H9 (cell line): ENCODE measurements around the gene SYNE4. TPM values are rescaled to one million over a fixed set of nuclear protein-coding genes. Genes with fewer than 3 reads are reported as not detected.

Source experiments
- DNase-seq: peaks from one replicate; pipeline ENCODE4 v3.0.0-alpha.2; 2017
- H2AFZ ChIP-seq: one replicate; pipeline ENCODE4 v1.6.1; 2013; ENCODE audit warnings: mild to moderate bottlenecking, low read length, control low read depth, moderate library complexity
- H2AK5ac ChIP-seq: 2 replicates; pipeline ENCODE4 v1.6.1; 2013; ENCODE audit warnings: low read length, control low read depth, mixed read lengths; ENCODE audit not compliant: insufficient read length
- H2BK120ac ChIP-seq: one replicate; pipeline ENCODE4 v1.6.1; 2013; ENCODE audit warnings: low read depth, mild to moderate bottlenecking, low read length, control low read depth, inconsistent platforms; ENCODE audit not compliant: poor library complexity, severe bottlenecking
- H2BK12ac ChIP-seq: 2 replicates; pipeline ENCODE4 v1.6.1; 2013; ENCODE audit warnings: low read length, control low read depth, mixed read lengths, low read depth; ENCODE audit not compliant: insufficient read length
- H2BK15ac ChIP-seq: 2 replicates; pipeline ENCODE4 v1.6.1; 2013; ENCODE audit warnings: low read depth, low read length, control low read depth
- H2BK20ac ChIP-seq: one replicate; pipeline ENCODE4 v1.6.1; 2013; ENCODE audit warnings: low read depth, mild to moderate bottlenecking, low read length, control low read depth, inconsistent platforms; ENCODE audit not compliant: poor library complexity, severe bottlenecking
- H2BK5ac ChIP-seq: 2 replicates; pipeline ENCODE4 v1.6.1; 2013; ENCODE audit warnings: low read length, control low read depth, mixed read lengths; ENCODE audit not compliant: insufficient read length
- H3K14ac ChIP-seq: 2 replicates; pipeline ENCODE4 v1.6.1; 2013; ENCODE audit warnings: low read length, control low read depth; ENCODE audit not compliant: insufficient read depth
- H3K18ac ChIP-seq: 2 replicates; pipeline ENCODE4 v1.6.1; 2013; ENCODE audit warnings: low read depth, mild to moderate bottlenecking, mixed read lengths, low read length, control low read depth; ENCODE audit not compliant: insufficient read length
- H3K23ac ChIP-seq: 2 replicates; pipeline ENCODE4 v1.6.1; 2013; ENCODE audit warnings: low read length, control low read depth, mixed read lengths, low read depth; ENCODE audit not compliant: insufficient read length
- H3K23me2 ChIP-seq: 2 replicates; pipeline ENCODE4 v1.6.1; 2013; ENCODE audit warnings: low read depth, mild to moderate bottlenecking, mixed read lengths, low read length, control low read depth; ENCODE audit not compliant: insufficient read length, poor library complexity, severe bottlenecking
- H3K27ac ChIP-seq: 2 replicates; pipeline ENCODE4 v1.5.1; 2013; ENCODE audit warnings: low read length, control low read depth, mixed read lengths, low read depth; ENCODE audit not compliant: insufficient read length
- H3K27me3 ChIP-seq: 2 replicates; pipeline ENCODE4 v1.6.1; 2013; ENCODE audit warnings: low read length, control low read depth, inconsistent platforms; ENCODE audit not compliant: insufficient read depth
- H3K4ac ChIP-seq: 2 replicates; pipeline ENCODE4 v1.6.1; 2013; ENCODE audit warnings: low read depth, mild to moderate bottlenecking, control low read depth, inconsistent platforms, low read length, moderate library complexity
- H3K4me1 ChIP-seq: 2 replicates; pipeline ENCODE4 v1.6.1; 2013; ENCODE audit warnings: low read length, control low read depth, inconsistent platforms; ENCODE audit not compliant: insufficient read depth
- H3K4me2 ChIP-seq: 2 replicates; pipeline ENCODE4 v1.6.1; 2013; ENCODE audit warnings: low read length, control low read depth, mixed read lengths; ENCODE audit not compliant: insufficient read length, insufficient read depth
- H3K56ac ChIP-seq: 2 replicates; pipeline ENCODE4 v1.6.1; 2013; ENCODE audit warnings: low read depth, mild to moderate bottlenecking, mixed read lengths, low read length, control low read depth; ENCODE audit not compliant: insufficient read length
- H3K79me1 ChIP-seq: 2 replicates; pipeline ENCODE4 v1.6.1; 2013; ENCODE audit warnings: low read depth, mild to moderate bottlenecking, moderate library complexity, low read length, control low read depth, inconsistent platforms; ENCODE audit not compliant: insufficient read depth, poor library complexity, severe bottlenecking
- H3K79me2 ChIP-seq: 2 replicates; pipeline ENCODE4 v1.6.1; 2013; ENCODE audit warnings: low read length, control low read depth, inconsistent platforms; ENCODE audit not compliant: insufficient read depth
- H3K9ac ChIP-seq: 2 replicates; pipeline ENCODE4 v1.6.1; 2013; ENCODE audit warnings: low read length, control low read depth, mixed read lengths; ENCODE audit not compliant: insufficient read length; ENCODE audit errors: extremely low read depth
- H3K9me3 ChIP-seq: one replicate; pipeline ENCODE4 v1.6.1; 2013; ENCODE audit warnings: low read depth, low read length, inconsistent platforms; ENCODE audit not compliant: control insufficient read depth
- H3T11ph ChIP-seq: one replicate; pipeline ENCODE4 v1.6.1; 2013; ENCODE audit warnings: mild to moderate bottlenecking, low read length, control low read depth, inconsistent platforms
- H4K20me1 ChIP-seq: one replicate; pipeline ENCODE4 v1.6.1; 2013; ENCODE audit not compliant: control insufficient read depth, insufficient read length, insufficient read depth
- H4K5ac ChIP-seq: 2 replicates; pipeline ENCODE4 v1.6.1; 2013; ENCODE audit warnings: low read depth, mild to moderate bottlenecking, mixed read lengths, low read length, control low read depth; ENCODE audit not compliant: insufficient read length
- H4K8ac ChIP-seq: replicated peaks from 2 replicates; pipeline ENCODE4 v1.6.1; 2013; ENCODE audit warnings: low read length, control low read depth, mixed read lengths, low read depth; ENCODE audit not compliant: insufficient read length
- H4K91ac ChIP-seq: 2 replicates; pipeline ENCODE4 v1.6.1; 2013; ENCODE audit warnings: low read depth, mild to moderate bottlenecking, moderate library complexity, mixed read lengths, low read length, control low read depth; ENCODE audit not compliant: insufficient read length
- H3K27ac Mint-ChIP-seq, 3 experiments: 2 replicates in 2 of 3; 3 replicates in 1 of 3; pipeline ENCODE4 v1.8.0; 2020 to 2021; ENCODE audit warnings: mixed read lengths in 3 of 3, mild to moderate bottlenecking in 1 of 3, moderate library complexity in 1 of 3
- H3K27me3 Mint-ChIP-seq: 2 replicates; pipeline ENCODE4 v1.8.0; 2021; ENCODE audit warnings: low read depth, mild to moderate bottlenecking, moderate library complexity, mixed read lengths
- H3K36me3 Mint-ChIP-seq, 3 experiments: 2 replicates in 2 of 3; 3 replicates in 1 of 3; pipeline ENCODE4 v1.8.0; 2020 to 2021; ENCODE audit warnings: low read depth in 3 of 3, mixed read lengths in 3 of 3; ENCODE audit not compliant: insufficient read depth in 1 of 3
- H3K4me1 Mint-ChIP-seq, 2 experiments: 2 replicates each; pipeline ENCODE4 v1.8.0; 2020; ENCODE audit warnings: mixed read lengths in 2 of 2
- H3K4me3 Mint-ChIP-seq, 2 experiments: 2 replicates in 1 of 2; 3 replicates in 1 of 2; pipeline ENCODE4 v1.8.0; 2020 to 2021; ENCODE audit warnings: mild to moderate bottlenecking in 2 of 2, mixed read lengths in 2 of 2, moderate library complexity in 1 of 2
- H3K9me3 Mint-ChIP-seq, 2 experiments: 2 replicates in 1 of 2; 3 replicates in 1 of 2; pipeline ENCODE4 v1.8.0; 2020; ENCODE audit warnings: mild to moderate bottlenecking in 2 of 2, mixed read lengths in 2 of 2, moderate library complexity in 1 of 2
- WGBS: extraction: QIAGEN DNeasy Blood & Tissue Kit; methylation state at CpG from one replicate; pipeline ENCODE4 v1.1.7; 2013; ENCODE audit warnings: missing lambda C conversion rate, low lambda C conversion rate, mixed read lengths; ENCODE audit not compliant: insufficient read length; ENCODE audit errors: extremely low coverage; 5-methylcytosine and 5-hydroxymethylcytosine counted together
- total RNA-seq: library from RNA; stranded (reverse); gene quantifications from 2 replicates; pipeline ENCODE4 v1.2.1, GENCODE V29; 2021
- TF ChIP-seq, protein P1 (sequence below): fragments of 200-600 bp; sonication (generic); conservative IDR thresholded peaks from 3 replicates; pipeline ENCODE4 v1.8.0; 2021; ENCODE audit warnings: antibody characterized with exemption, mild to moderate bottlenecking

SYNE4 gene
- total RNA-seq, 1 experiment from 2014 or later = 19.2 TPM

DNA sequence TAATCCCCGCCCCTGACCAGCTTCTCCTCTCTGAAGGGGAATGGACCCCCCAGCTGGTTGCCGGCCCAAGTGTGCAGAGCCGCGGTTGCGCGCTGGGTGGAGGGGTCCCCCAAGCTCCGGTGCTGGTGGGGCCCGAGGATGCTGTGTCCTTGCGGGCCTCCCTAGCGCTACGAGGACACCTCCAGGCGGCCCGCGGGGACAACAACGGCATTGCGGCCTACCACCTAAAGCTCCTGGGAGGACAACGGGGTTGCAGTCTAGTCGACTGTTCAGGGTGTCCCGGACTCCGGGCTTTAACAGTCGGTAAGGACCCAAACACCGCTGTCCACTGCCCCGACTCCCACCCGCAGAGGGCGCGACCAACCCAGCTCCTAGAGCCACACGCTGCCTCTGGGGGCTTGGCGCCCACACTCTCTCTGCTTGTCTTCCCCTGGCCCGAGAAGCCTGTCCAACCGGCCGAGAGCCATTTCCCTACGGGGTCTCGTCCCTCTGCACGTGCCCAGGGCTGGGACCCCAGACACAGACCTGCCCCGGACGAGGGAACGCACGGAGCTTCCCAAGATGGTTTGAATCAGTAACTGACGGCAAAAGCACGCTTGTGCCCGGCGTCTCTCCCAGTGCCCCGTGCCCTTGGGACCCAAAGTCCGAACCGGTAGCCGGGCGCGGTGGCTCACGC lies 14.6 kb downstream of the SYNE4 start:
- no peak overlapping the region for H3K27ac ChIP-seq
- H3K23me2 ChIP-seq = peaks cover 6% of the 10 kb centered on the region
- H2BK12ac ChIP-seq = no peak overlapping the region
- no peak overlapping the region for H3K9ac ChIP-seq
- H2BK15ac ChIP-seq = no peak overlapping the region
- H4K91ac ChIP-seq = no peak overlapping the region
- DNase-seq = peak; percentile 71
- no peak overlapping the region for H3K23ac ChIP-seq
- H3K79me2 ChIP-seq = no peaks in the 10 kb centered on the region
- Mint-ChIP-seq H3K27me3 (peaks cover 16% of the 10 kb centered on the region), H3K9me3 (no peaks in the 10 kb centered on the region; a peak in 1 of 5 replicates), H3K4me1 (peaks cover 15 to 19% of the 10 kb centered on the region in 2 experiments), H3K36me3 (peaks cover 5 to 9% (median 5%) of the 10 kb centered on the region in 3 experiments), H3K27ac (0 out of 7 replicates have a peak overlapping the region, but pooled peaks of 1 of the 3 experiments have one; percentile 51), H3K4me3 (peak overlapping the region; percentile 25 to 69; a peak in 4 of 5 replicates)
- H3K79me1 ChIP-seq = no peaks in the 10 kb centered on the region
- no peak overlapping the region for H2BK5ac ChIP-seq
- H2AFZ ChIP-seq = no peak overlapping the region
- H4K8ac ChIP-seq = no peak overlapping the region
- H2AK5ac ChIP-seq = no peak overlapping the region
- no peak overlapping the region for H3K18ac ChIP-seq
- H3T11ph ChIP-seq = no peak overlapping the region
- no peak overlapping the region for H3K4ac ChIP-seq
- no peaks in the 10 kb centered on the region for H3K27me3 ChIP-seq
- no peak overlapping the region; the same call in 1 of the 2 replicates for H3K14ac ChIP-seq
- H3K4me1 ChIP-seq = no peaks in the 10 kb centered on the region
- H4K5ac ChIP-seq = no peak overlapping the region
- H2BK20ac ChIP-seq = no peak overlapping the region
- no peak overlapping the region for H3K56ac ChIP-seq
- no peak overlapping the region for H2BK120ac ChIP-seq
- TF ChIP-seq, protein P1, sequence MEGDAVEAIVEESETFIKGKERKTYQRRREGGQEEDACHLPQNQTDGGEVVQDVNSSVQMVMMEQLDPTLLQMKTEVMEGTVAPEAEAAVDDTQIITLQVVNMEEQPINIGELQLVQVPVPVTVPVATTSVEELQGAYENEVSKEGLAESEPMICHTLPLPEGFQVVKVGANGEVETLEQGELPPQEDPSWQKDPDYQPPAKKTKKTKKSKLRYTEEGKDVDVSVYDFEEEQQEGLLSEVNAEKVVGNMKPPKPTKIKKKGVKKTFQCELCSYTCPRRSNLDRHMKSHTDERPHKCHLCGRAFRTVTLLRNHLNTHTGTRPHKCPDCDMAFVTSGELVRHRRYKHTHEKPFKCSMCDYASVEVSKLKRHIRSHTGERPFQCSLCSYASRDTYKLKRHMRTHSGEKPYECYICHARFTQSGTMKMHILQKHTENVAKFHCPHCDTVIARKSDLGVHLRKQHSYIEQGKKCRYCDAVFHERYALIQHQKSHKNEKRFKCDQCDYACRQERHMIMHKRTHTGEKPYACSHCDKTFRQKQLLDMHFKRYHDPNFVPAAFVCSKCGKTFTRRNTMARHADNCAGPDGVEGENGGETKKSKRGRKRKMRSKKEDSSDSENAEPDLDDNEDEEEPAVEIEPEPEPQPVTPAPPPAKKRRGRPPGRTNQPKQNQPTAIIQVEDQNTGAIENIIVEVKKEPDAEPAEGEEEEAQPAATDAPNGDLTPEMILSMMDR = peak; percentile 55
- H4K20me1 ChIP-seq = peaks cover 3% of the 10 kb centered on the region
- H3K9me3 ChIP-seq = no peaks in the 10 kb centered on the region
- WGBS = no CpG with 5 or more reads among the region's 49 CpGs
- no peak overlapping the region for H3K4me2 ChIP-seq
